ENCODE results near the gene ARHGAP42.
A peak's percentile ranks its signal among the peaks of the same experiment; 100 is the strongest.
"Not testable (repeated sequence)": the region's sequence is repeated elsewhere in the genome, so short reads cannot be mapped to it uniquely, and the experiment has no call there.

ARHGAP42 gene

DNA sequence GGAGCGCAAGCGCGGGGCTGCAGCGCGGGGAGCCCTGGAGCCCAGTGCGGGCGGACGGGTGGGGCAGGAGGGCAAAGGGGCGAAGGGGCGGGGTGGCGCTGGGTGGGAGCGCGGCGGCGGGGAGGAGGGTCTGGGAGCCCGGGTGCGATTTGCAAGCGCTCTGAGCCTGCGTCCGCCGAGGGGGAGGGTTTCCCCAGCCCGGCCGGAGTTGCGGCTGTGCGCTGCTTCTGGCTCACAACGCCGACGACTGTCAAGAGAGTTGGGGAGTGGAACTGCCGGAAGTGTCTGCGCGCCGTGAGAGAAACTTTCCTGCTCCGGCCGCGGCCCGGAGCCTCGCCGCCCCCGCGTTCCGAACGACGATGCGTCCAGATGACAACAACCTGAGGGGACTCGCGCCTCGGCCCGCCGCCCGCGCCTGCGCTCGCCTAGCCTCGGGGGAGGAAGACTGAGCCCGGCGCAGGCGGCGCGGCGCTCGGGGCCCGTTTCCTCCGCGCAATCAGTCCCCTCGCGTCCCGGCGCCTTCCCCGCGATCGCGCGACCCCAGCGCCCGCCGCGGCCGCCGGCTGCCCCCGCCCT, at the start of gene ARHGAP42:
ARHGAP42 (plus strand) TSS at position 235 of the 576 bp plus-strand sequence. CDS start 391 bp downstream, outside the sequence.
- H3K9me3 Mint-ChIP-seq = no peaks in the 10 kb centered on the region
- H3K4me1 Mint-ChIP-seq (ENCODE audit: low read depth) = peaks cover 8% of the 10 kb centered on the region
- peaks cover 33% of the 10 kb centered on the region for H3K27me3 Mint-ChIP-seq (ENCODE audit: low read depth)
- H3K27ac Mint-ChIP-seq = peak within 1 kb of the TSS; percentile 31
- no peaks in the 10 kb centered on the region for H3K36me3 Mint-ChIP-seq (ENCODE audit: low read depth)
- peak within 1 kb of the TSS; percentile 80 for H3K4me3 Mint-ChIP-seq

GRCh38 chr11:100637706-100638105, 49.4 kb upstream of the ARHGAP42 start:
- H3K9me3 Mint-ChIP-seq = peaks cover 4% of the 10 kb centered on the region
- no peaks in the 10 kb centered on the region for H3K36me3 Mint-ChIP-seq (ENCODE audit: low read depth)
- no peaks in the 10 kb centered on the region for H3K27me3 Mint-ChIP-seq (ENCODE audit: low read depth)
- H3K4me3 Mint-ChIP-seq = no peak overlapping the region
- H3K4me1 Mint-ChIP-seq (ENCODE audit: low read depth) = no peaks in the 10 kb centered on the region
- no peak overlapping the region for H3K27ac Mint-ChIP-seq

- H3K27me3 Mint-ChIP-seq (ENCODE audit: low read depth) = no peaks in the 10 kb centered on the region
- no peaks in the 10 kb centered on the region for H3K4me1 Mint-ChIP-seq (ENCODE audit: low read depth)
- H3K36me3 Mint-ChIP-seq (ENCODE audit: low read depth) = no peaks in the 10 kb centered on the region
- no peak overlapping the region for H3K4me3 Mint-ChIP-seq
- H3K9me3 Mint-ChIP-seq = peaks cover 4% of the 10 kb centered on the region
- H3K27ac Mint-ChIP-seq = no peak overlapping the region
Measured at GRCh38 chr11:100638648-100639047, 48.4 kb upstream of the ARHGAP42 start.

DNA sequence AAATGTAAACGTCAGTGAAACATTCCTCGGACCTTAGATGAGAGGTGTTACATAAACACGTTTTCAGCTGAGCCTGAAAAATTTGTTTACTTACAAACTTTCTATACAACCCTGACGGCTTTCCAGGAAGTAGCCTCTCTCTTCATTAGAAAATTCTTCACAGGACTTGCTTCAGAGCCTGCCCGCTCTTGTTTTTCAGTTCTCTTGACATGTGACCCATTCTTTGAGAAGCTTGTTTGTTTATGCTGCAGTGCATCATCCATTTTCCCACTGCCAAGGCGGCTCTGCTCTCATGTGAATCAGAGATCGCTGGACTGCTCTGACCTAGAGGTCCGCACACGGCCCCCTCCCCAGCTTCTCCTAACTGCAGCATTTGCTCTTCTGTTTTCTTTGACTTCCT, 47.9 kb upstream of the ARHGAP42 start:
- no peaks in the 10 kb centered on the region for H3K36me3 Mint-ChIP-seq (ENCODE audit: low read depth)
- no peaks in the 10 kb centered on the region for H3K27me3 Mint-ChIP-seq (ENCODE audit: low read depth)
- H3K9me3 Mint-ChIP-seq = peaks cover 4% of the 10 kb centered on the region
- no peak overlapping the region for H3K27ac Mint-ChIP-seq
- H3K4me3 Mint-ChIP-seq = no peak overlapping the region
- no peaks in the 10 kb centered on the region for H3K4me1 Mint-ChIP-seq (ENCODE audit: low read depth)

GRCh38 chr11:100640071-100640470, 47.0 kb upstream of the ARHGAP42 start:
- Mint-ChIP-seq H3K4me3 (no peak overlapping the region), H3K27ac (no peak overlapping the region), H3K4me1 (ENCODE audit: low read depth) (no peaks in the 10 kb centered on the region), H3K27me3 (ENCODE audit: low read depth) (no peaks in the 10 kb centered on the region), H3K36me3 (ENCODE audit: low read depth) (no peaks in the 10 kb centered on the region), H3K9me3 (peaks cover under 1% of the 10 kb centered on the region)

- Mint-ChIP-seq H3K27me3 (ENCODE audit: low read depth) (no peaks in the 10 kb centered on the region), H3K4me3 (no peak overlapping the region), H3K36me3 (ENCODE audit: low read depth) (no peaks in the 10 kb centered on the region), H3K27ac (no peak overlapping the region), H3K9me3 (no peaks in the 10 kb centered on the region), H3K4me1 (ENCODE audit: low read depth) (no peaks in the 10 kb centered on the region)
Measured at GRCh38 chr11:100640646-100641045, 46.4 kb upstream of the ARHGAP42 start.

DNA sequence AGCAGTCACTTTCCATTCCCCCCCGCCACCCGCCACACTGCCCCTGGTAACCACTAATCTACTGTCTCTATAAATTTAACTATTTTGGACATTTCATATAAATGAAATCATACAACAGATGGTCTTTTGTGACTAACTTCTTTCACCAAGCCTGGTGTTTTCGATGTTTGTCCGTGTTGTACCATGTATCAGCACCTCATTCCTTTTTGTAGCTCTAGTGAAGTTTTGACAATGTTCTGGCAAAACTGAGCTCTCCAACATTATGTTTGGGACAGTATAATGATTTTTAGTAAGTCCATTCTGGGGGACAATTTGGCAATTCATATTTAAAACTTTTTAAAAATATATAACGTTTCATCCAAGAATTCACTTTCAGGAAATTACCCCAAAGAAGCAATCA, 45.6 kb upstream of the ARHGAP42 start:
- Mint-ChIP-seq H3K4me1 (ENCODE audit: low read depth) (peaks cover 1% of the 10 kb centered on the region), H3K4me3 (no peak overlapping the region), H3K27me3 (ENCODE audit: low read depth) (no peaks in the 10 kb centered on the region), H3K9me3 (no peaks in the 10 kb centered on the region), H3K36me3 (ENCODE audit: low read depth) (no peaks in the 10 kb centered on the region), H3K27ac (no peak overlapping the region)

DNA sequence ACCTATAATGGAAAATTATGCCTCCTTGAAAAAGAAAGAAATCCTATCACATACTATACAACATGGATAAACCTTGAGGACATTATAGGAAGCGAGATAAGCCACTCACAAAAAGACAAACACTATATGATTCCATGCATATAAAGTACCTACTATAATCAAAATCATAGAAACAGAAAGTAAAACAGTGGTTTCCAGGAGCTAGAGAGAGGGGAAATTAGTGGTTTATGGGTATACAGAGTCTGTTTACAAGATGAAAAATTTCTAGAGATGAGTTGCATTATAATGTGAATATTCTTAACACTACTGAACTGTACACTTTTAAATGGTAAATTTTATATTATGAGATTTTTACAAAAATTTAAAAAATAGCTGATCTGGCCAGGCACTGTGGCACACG, 40.5 kb upstream of the ARHGAP42 start:
- Mint-ChIP-seq H3K4me3 (no peak overlapping the region), H3K4me1 (ENCODE audit: low read depth) (peaks cover 2% of the 10 kb centered on the region), H3K27me3 (ENCODE audit: low read depth) (no peaks in the 10 kb centered on the region), H3K27ac (no peak overlapping the region), H3K36me3 (ENCODE audit: low read depth) (no peaks in the 10 kb centered on the region), H3K9me3 (peaks cover 13% of the 10 kb centered on the region)

GRCh38 chr11:100647861-100648260, 39.2 kb upstream of the ARHGAP42 start:
- peaks cover 20% of the 10 kb centered on the region for H3K9me3 Mint-ChIP-seq
- no peak overlapping the region for H3K27ac Mint-ChIP-seq
- no peaks in the 10 kb centered on the region for H3K27me3 Mint-ChIP-seq (ENCODE audit: low read depth)
- no peak overlapping the region for H3K4me3 Mint-ChIP-seq
- H3K4me1 Mint-ChIP-seq (ENCODE audit: low read depth) = peaks cover 2% of the 10 kb centered on the region
- no peaks in the 10 kb centered on the region for H3K36me3 Mint-ChIP-seq (ENCODE audit: low read depth)

DNA sequence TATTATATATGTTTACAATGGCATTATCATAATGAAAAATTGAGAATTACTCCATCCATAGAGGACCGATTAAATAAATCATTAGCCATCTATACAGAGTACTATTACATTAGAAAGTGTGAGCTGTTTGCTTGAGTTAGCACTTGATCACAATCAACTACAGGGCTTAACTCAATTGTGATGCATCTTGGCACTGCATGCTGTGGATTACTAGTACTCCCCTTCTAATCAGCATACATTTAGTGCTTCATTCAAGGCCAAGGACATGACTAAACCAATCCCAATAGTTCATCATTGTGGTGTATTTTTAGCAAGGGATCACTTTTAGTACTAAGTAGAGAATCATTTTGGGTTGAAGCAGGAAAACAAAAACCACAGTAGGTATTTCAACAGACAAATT, 23.5 kb upstream of the ARHGAP42 start:
- Mint-ChIP-seq H3K4me1 (ENCODE audit: low read depth) (no peaks in the 10 kb centered on the region), H3K27me3 (ENCODE audit: low read depth) (no peaks in the 10 kb centered on the region), H3K27ac (no peak overlapping the region), H3K36me3 (ENCODE audit: low read depth) (no peaks in the 10 kb centered on the region), H3K9me3 (no peaks in the 10 kb centered on the region), H3K4me3 (no peak overlapping the region)

- H3K27me3 Mint-ChIP-seq (ENCODE audit: low read depth) = no peaks in the 10 kb centered on the region
- no peaks in the 10 kb centered on the region for H3K9me3 Mint-ChIP-seq
- H3K4me1 Mint-ChIP-seq (ENCODE audit: low read depth) = no peaks in the 10 kb centered on the region
- H3K36me3 Mint-ChIP-seq (ENCODE audit: low read depth) = no peaks in the 10 kb centered on the region
- no peak overlapping the region for H3K27ac Mint-ChIP-seq
- H3K4me3 Mint-ChIP-seq = no peak overlapping the region
Measured at GRCh38 chr11:100663996-100664395, 23.1 kb upstream of the ARHGAP42 start.

DNA sequence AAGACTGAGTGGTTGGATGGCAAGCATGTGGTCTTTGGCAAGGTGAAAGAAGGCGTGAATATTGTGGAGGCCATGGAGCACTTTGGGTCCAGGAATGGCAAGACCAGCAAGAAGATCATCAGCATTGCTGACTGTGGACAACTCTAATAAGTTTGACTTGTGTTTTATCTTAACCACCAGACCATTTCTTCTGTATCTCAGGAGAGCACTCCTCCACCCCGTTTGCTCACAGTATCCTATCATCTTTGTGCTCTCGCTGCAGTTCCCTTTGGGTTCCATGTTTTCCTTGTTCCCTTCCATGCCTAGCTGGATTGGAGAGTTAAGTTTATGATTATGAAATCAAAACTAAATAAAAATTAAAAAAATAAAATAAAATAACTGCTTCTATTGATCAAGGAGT, 20.3 kb upstream of the ARHGAP42 start:
- H3K4me1 Mint-ChIP-seq (ENCODE audit: low read depth); H3K9me3 Mint-ChIP-seq; H3K36me3 Mint-ChIP-seq (ENCODE audit: low read depth); H3K4me3 Mint-ChIP-seq; H3K27ac Mint-ChIP-seq; H3K27me3 Mint-ChIP-seq (ENCODE audit: low read depth): not testable (repeated sequence)

DNA sequence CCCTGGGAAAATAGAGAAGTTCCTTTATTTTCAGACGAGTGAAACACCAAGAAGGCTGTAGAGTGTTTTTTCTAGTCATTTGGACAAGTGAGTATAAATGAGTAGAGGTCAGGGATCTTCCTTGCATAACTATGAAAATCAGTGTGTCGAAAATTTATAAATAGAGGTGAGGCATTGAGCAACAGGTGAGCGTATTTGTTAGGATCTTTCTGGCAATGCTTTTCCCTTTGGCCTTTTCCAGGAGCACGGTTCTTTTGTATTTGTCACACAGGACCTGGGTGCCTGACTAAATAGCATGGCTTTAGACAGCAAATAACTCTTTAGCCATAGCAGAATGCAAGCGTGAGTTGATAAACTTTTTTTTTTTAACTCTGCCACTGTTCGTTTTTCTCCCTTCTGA, 19.6 kb upstream of the ARHGAP42 start:
- Mint-ChIP-seq H3K4me1 (ENCODE audit: low read depth) (no peaks in the 10 kb centered on the region), H3K27me3 (ENCODE audit: low read depth) (no peaks in the 10 kb centered on the region), H3K27ac (no peak overlapping the region), H3K36me3 (ENCODE audit: low read depth) (no peaks in the 10 kb centered on the region), H3K4me3 (no peak overlapping the region), H3K9me3 (no peaks in the 10 kb centered on the region)

DNA sequence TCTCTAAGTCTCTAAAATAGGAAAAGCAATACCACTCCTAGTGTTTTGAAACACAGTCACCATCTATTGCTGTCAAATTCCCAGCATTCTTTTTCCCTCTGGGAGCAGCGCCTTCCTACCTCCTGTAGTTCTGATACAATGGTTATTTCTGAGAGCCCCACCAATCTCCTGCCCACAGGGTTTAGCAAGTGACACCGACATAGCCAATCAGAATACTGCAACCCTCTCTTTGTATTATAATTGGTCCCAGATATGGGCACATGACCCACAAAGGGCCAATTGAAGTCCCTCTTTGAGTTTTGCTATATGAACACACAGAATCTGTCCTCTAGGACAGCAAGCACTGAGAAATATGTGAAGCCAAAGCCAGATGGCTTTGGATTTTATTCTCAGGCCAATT, 16.9 kb upstream of the ARHGAP42 start:
- no peaks in the 10 kb centered on the region for H3K36me3 Mint-ChIP-seq (ENCODE audit: low read depth)
- H3K9me3 Mint-ChIP-seq = peaks cover under 1% of the 10 kb centered on the region
- no peak overlapping the region for H3K27ac Mint-ChIP-seq
- no peaks in the 10 kb centered on the region for H3K4me1 Mint-ChIP-seq (ENCODE audit: low read depth)
- no peaks in the 10 kb centered on the region for H3K27me3 Mint-ChIP-seq (ENCODE audit: low read depth)
- no peak overlapping the region for H3K4me3 Mint-ChIP-seq

GRCh38 chr11:100671471-100671870, 15.6 kb upstream of the ARHGAP42 start:
- Mint-ChIP-seq H3K4me3 (no peak overlapping the region), H3K27me3 (ENCODE audit: low read depth) (no peaks in the 10 kb centered on the region), H3K9me3 (peaks cover 5% of the 10 kb centered on the region)

DNA sequence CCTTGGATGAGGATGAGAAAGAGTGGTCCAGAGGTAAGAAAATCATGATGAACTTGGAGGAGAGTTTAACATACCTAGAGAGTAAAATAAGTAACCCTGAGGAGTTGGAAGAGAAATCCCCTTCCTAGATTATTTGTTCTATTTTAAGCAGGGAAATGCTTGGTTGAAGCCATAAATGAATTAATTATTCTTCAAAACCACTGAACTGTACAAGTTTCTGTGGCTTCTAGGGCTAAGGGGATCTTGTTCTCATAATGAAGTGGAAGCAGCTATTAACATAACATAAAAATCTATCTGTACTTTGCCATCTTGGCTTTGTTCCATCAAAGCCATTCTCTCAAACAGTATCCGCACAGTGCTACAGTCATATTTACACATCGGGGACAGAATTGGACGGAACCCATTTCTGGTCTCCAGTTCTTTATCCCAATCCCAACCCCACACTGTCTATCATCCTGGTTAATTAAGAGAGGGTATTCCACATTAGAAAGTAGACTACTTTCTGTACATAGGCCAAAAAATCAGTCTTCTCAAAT, 14.5 kb upstream of the ARHGAP42 start:
- no peak overlapping the region for H3K4me3 Mint-ChIP-seq
- no peaks in the 10 kb centered on the region for H3K4me1 Mint-ChIP-seq (ENCODE audit: low read depth)
- no peaks in the 10 kb centered on the region for H3K36me3 Mint-ChIP-seq (ENCODE audit: low read depth)
- H3K27me3 Mint-ChIP-seq (ENCODE audit: low read depth) = no peaks in the 10 kb centered on the region
- no peak overlapping the region for H3K27ac Mint-ChIP-seq
- peaks cover 5% of the 10 kb centered on the region for H3K9me3 Mint-ChIP-seq

More at GRCh38 chr11:100671471-100671870, 15.6 kb upstream of the ARHGAP42 start:
- H3K4me1 Mint-ChIP-seq (ENCODE audit: low read depth) = no peaks in the 10 kb centered on the region
- H3K36me3 Mint-ChIP-seq (ENCODE audit: low read depth) = no peaks in the 10 kb centered on the region
- no peak overlapping the region for H3K27ac Mint-ChIP-seq

Data from T-helper 1 cell treated with Interleukin-12 subunit alpha and Interleukin-12 subunit beta and Interleukin-4 antibody, amounts not matched to agents 30 μg/mL and 1 μg/mL, for 36 hours (primary cell).